Fibroblast of lung (primary cell): ENCODE results near the gene C10orf71. TPM values are rescaled to one million over a fixed set of nuclear protein-coding genes. Genes with fewer than 3 reads are reported as not detected.

Experiments
- DNase-seq, 2 donors: peaks; one replicate each; pipeline versions ENCODE4 v3.0.0 to v3.0.0-alpha.2; 2010; ENCODE audit warnings: low read depth in 2 of 2
- H2AFZ ChIP-seq: 2 replicates; pipeline ENCODE4 v1.5.1; 2012; ENCODE audit warnings: low read length, control low read depth, inconsistent platforms
- H3K27ac ChIP-seq: 2 replicates; pipeline ENCODE4 v1.5.1; 2011; ENCODE audit warnings: low read length, control low read depth; ENCODE audit not compliant: insufficient read depth
- H3K27me3 ChIP-seq: 2 replicates; pipeline ENCODE4 v1.5.1; 2011; ENCODE audit warnings: mild to moderate bottlenecking, low read length; ENCODE audit not compliant: control insufficient read depth, insufficient read depth
- H3K36me3 ChIP-seq: 2 replicates; pipeline ENCODE4 v1.5.1; 2011; ENCODE audit warnings: low read length; ENCODE audit not compliant: control insufficient read depth, insufficient read depth
- H3K4me1 ChIP-seq: 2 replicates; pipeline ENCODE4 v1.5.1; 2011; ENCODE audit warnings: low read length; ENCODE audit not compliant: control insufficient read depth, insufficient read depth; ENCODE audit errors: extremely low read depth
- H3K4me2 ChIP-seq: 2 replicates; pipeline ENCODE4 v1.5.1; 2011; ENCODE audit warnings: low read length, control low read depth; ENCODE audit not compliant: insufficient read depth; ENCODE audit errors: extremely low read depth
- H3K4me3 ChIP-seq, 4 experiments: fragments of 200-600 bp in 1 of 4; sonication (generic) in 1 of 4; replicated peaks in 1 of 4; 2 replicates each; pipeline ENCODE4 v1.5.1; 2011 to 2016; ENCODE audit warnings: low read length in 4 of 4, low read depth in 3 of 4, mild to moderate bottlenecking in 3 of 4, control low read depth in 2 of 4, inconsistent platforms in 1 of 4, mixed read lengths in 1 of 4; ENCODE audit not compliant: insufficient read depth in 1 of 4; ENCODE audit errors: control extremely low read depth in 1 of 4
- H3K79me2 ChIP-seq: 2 replicates; pipeline ENCODE4 v1.5.1; 2012; ENCODE audit warnings: mild to moderate bottlenecking, low read length, inconsistent platforms; ENCODE audit not compliant: control insufficient read depth, insufficient read depth
- H3K9ac ChIP-seq: 2 replicates; pipeline ENCODE4 v1.5.1; 2011; ENCODE audit warnings: mild to moderate bottlenecking, low read length, control low read depth; ENCODE audit not compliant: insufficient read depth
- H3K9me3 ChIP-seq: 2 replicates; pipeline ENCODE4 v1.5.1; 2012; ENCODE audit warnings: low read depth, low read length; ENCODE audit not compliant: control insufficient read depth, insufficient read depth
- H4K20me1 ChIP-seq: 2 replicates; pipeline ENCODE4 v1.5.1; 2011; ENCODE audit warnings: low read length; ENCODE audit not compliant: control insufficient read depth, insufficient read depth; ENCODE audit errors: extremely low read depth
- CTCF ChIP-seq, 2 donors: IDR thresholded peaks in 1 of 2; conservative IDR thresholded peaks in 1 of 2; 1 replicate in 1 of 2; 2 replicates in 1 of 2; pipeline ENCODE4 v1.5.1; 2011 to 2012; ENCODE audit warnings: low read length in 2 of 2, control low read depth in 1 of 2, inconsistent platforms in 1 of 2, low read depth in 1 of 2, mild to moderate bottlenecking in 1 of 2
- EZH2 ChIP-seq: IDR thresholded peaks from 2 replicates; pipeline ENCODE4 v1.5.1; 2012; ENCODE audit warnings: low read length, control low read depth, mild to moderate bottlenecking; ENCODE audit errors: missing control alignments
- polyA plus RNA-seq, 2 donors: library from polyadenylated mRNA; depleted of rRNA in 1 of 2; stranded (reverse) in 1 of 2; unstranded in 1 of 2; fragments of >200 nt; gene quantifications; 2 replicates each; pipeline ENCODE4 v1.2.1, GENCODE V29; 2011 to 2012; ENCODE audit warnings: missing spikeins in 1 of 2
- total RNA-seq: library from RNA; depleted of rRNA; stranded (reverse); fragments of >200 nt; gene quantifications from 2 replicates; pipeline ENCODE4 v1.2.1, GENCODE V29; 2014

Gene C10orf71
- total and polyA plus RNA-seq, 2 donors (not counting 1 experiment from before 2014, with no cell fraction given), result not detected

DNA sequence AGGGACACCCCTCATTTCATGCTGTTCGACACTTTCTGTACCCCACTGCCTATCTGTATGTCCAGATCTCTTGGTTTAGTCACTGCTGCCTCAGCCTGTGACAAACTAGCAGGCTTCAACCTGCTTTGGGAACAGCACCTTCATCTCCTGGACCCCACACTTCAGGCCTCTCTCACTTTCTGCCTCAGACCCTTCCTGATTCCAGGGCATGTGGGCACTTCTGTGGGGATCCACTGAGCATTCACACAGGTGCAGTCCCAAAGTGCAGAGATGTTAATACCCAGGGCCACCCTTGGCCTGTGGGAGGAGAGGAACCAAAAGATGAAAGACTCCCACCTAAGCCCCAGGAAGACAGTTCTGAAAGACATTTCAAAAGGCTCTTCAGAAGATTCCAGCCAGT lies 29.4 kb upstream of the C10orf71 start:
- no peak overlapping the region for H2AFZ ChIP-seq
- H3K9me3 ChIP-seq, result no peaks in the 10 kb centered on the region
- peaks cover 2% of the 10 kb centered on the region for H3K4me1 ChIP-seq
- H3K4me2 ChIP-seq, result no peak overlapping the region
- H3K27ac ChIP-seq, result no peak overlapping the region
- DNase-seq, result no peak
- no peaks in the 10 kb centered on the region for H3K36me3 ChIP-seq
- no peak overlapping the region for H3K4me3 ChIP-seq
- H3K27me3 ChIP-seq, result no peaks in the 10 kb centered on the region
- H4K20me1 ChIP-seq, result no peaks in the 10 kb centered on the region
- H3K79me2 ChIP-seq, result no peaks in the 10 kb centered on the region
- no peak overlapping the region for H3K9ac ChIP-seq
- TF ChIP-seq CTCF (conservative IDR thresholded peaks at IDR 0.05 in 1 of 2, IDR thresholded peaks at IDR 0.05 in 1 of 2; ENCODE audit: low read depth in 1 of 2, low read length in 2 of 2), result no peak
- TF ChIP-seq EZH2, result no peak

- Histone ChIP-seq H3K4me1 (peaks cover 2% of the 10 kb centered on the region), H3K4me2 (no peak overlapping the region), H2AFZ (no peak overlapping the region), H3K36me3 (no peaks in the 10 kb centered on the region), H3K27me3 (no peaks in the 10 kb centered on the region), H3K9me3 (no peaks in the 10 kb centered on the region), H3K4me3 (no peak overlapping the region), H3K79me2 (no peaks in the 10 kb centered on the region), H3K27ac (no peak overlapping the region), H3K9ac (no peak overlapping the region), H4K20me1 (no peaks in the 10 kb centered on the region)
- DNase-seq, result no peak
- TF ChIP-seq CTCF (conservative IDR thresholded peaks at IDR 0.05 in 1 of 2, IDR thresholded peaks at IDR 0.05 in 1 of 2; ENCODE audit: low read depth in 1 of 2, low read length in 2 of 2), result no peak
- TF ChIP-seq EZH2, result no peak
Measured at GRCh38 chr10:49270565-49270964, 28.4 kb upstream of the C10orf71 start.

GRCh38 chr10:49271346-49271745 lies 27.6 kb upstream of the C10orf71 start:
- H3K9me3 ChIP-seq, result no peaks in the 10 kb centered on the region
- no peak for DNase-seq
- no peaks in the 10 kb centered on the region for H3K27me3 ChIP-seq
- TF ChIP-seq EZH2 (no peak), CTCF (conservative IDR thresholded peaks at IDR 0.05 in 1 of 2, IDR thresholded peaks at IDR 0.05 in 1 of 2; ENCODE audit: low read depth in 1 of 2, low read length in 2 of 2) (no peak)
- no peak overlapping the region for H2AFZ ChIP-seq
- H3K4me2 ChIP-seq, result no peak overlapping the region
- H3K79me2 ChIP-seq, result no peaks in the 10 kb centered on the region
- no peak overlapping the region for H3K4me3 ChIP-seq
- peaks cover 2% of the 10 kb centered on the region for H3K4me1 ChIP-seq
- H4K20me1 ChIP-seq, result no peaks in the 10 kb centered on the region
- H3K27ac ChIP-seq, result no peak overlapping the region
- no peaks in the 10 kb centered on the region for H3K36me3 ChIP-seq
- no peak overlapping the region for H3K9ac ChIP-seq
